Esophagus (tissue), 2 donors: ENCODE measurements around the gene UTS2R. TPM values are rescaled to one million over a fixed set of nuclear protein-coding genes. Genes with fewer than 3 reads are reported as not detected.

Source experiments
- H3K27ac ChIP-seq, 2 donors: one replicate each; pipeline ENCODE4 v1.5.1; 2013; ENCODE audit warnings: low read depth in 2 of 2, mild to moderate bottlenecking in 2 of 2, inconsistent platforms in 1 of 2, low read length in 1 of 2, moderate library complexity in 1 of 2
- H3K27me3 ChIP-seq, 2 donors: one replicate each; pipeline ENCODE4 v1.6.1; 2013; ENCODE audit warnings: low read length in 2 of 2, control low read depth in 1 of 2, mild to moderate bottlenecking in 1 of 2; ENCODE audit not compliant: insufficient read depth in 2 of 2, control insufficient read depth in 1 of 2
- H3K36me3 ChIP-seq, 2 donors: one replicate each; pipeline ENCODE4 v1.6.1; 2013; ENCODE audit warnings: low read length in 1 of 2; ENCODE audit not compliant: control insufficient read depth in 2 of 2, insufficient read depth in 2 of 2
- H3K4me1 ChIP-seq, 2 donors: one replicate each; pipeline ENCODE4 v1.6.1; 2013; ENCODE audit warnings: low read length in 1 of 2; ENCODE audit not compliant: control insufficient read depth in 2 of 2, insufficient read depth in 2 of 2
- H3K4me3 ChIP-seq, 2 donors: one replicate each; pipeline ENCODE4 v1.5.1; 2013; ENCODE audit warnings: low read length in 2 of 2, mild to moderate bottlenecking in 2 of 2, low read depth in 1 of 2, moderate library complexity in 1 of 2
- H3K9me3 ChIP-seq, 2 donors: one replicate each; pipeline ENCODE4 v1.6.1; 2013; ENCODE audit warnings: mild to moderate bottlenecking in 2 of 2, low read depth in 1 of 2, low read length in 1 of 2, moderate library complexity in 1 of 2; ENCODE audit not compliant: control insufficient read depth in 2 of 2, insufficient read depth in 1 of 2
- WGBS, 2 donors: extraction: QIAGEN DNeasy Blood & Tissue Kit; methylation state at CpG; one replicate each; pipeline ENCODE4 v1.1.7; 2013; 5-methylcytosine and 5-hydroxymethylcytosine counted together
- polyA plus RNA-seq, 2 donors: library from polyadenylated mRNA; stranded (reverse); fragments of 200-250 nt; gene quantifications; one replicate each; pipeline ENCODE4 v1.2.3, GENCODE V29; 2013
- donor health status: healthy with polysubstance abuse.
- donor health status: Bipolar disorder and iron deficiency.

The UTS2R gene
- polyA plus RNA-seq, 2 donors, result not detected

DNA sequence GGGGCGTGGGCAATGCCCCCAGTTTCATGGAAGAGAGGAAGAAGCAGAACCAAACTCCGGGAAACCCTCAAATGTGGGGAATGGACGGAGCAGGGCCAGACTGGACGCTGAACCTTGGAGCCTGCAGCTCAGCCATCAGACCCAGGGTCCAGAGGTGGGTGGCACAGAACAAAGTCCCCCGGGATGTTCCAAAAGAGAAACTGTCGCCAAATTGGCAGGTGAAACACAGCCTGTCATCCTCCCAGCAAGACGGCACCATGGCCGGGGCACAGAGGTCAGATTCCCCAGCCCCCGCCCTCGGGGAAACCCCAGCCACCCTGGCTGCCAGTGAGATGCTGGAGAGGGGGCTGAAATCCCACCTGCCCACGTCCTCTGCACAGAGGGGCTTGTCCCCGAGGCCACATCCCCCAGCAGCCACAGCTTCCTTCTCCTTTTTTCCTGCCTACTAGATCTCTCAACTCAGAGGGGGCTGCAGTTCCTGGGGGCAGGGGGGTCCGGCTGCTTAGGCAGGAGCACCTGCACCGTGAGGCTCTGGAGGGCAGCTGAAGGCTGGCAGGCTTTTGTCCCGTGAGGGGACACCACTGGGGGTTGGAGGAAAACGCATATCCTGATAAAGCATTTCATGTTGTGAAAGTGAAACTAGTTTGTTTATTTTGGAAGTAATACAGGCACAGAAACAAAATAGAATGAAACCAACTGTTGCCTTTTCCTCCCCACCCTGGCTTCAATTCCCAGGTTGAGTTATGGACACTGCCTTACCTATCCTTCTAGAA lies 36.8 kb upstream of the UTS2R start:
- Histone ChIP-seq H3K4me3 (peak overlapping the region; percentile 32 to 43), H3K4me1 (peaks cover 6 to 40% of the 10 kb centered on the region in 2 donors), H3K27ac (peak overlapping the region; percentile 25 to 62), H3K27me3 (no peaks in the 10 kb centered on the region), H3K36me3 (no peaks in the 10 kb centered on the region), H3K9me3 (no peaks in the 10 kb centered on the region)
- WGBS, 2 donors, result 16 to 18% methylated on average over 16 of the region's 16 CpGs

DNA sequence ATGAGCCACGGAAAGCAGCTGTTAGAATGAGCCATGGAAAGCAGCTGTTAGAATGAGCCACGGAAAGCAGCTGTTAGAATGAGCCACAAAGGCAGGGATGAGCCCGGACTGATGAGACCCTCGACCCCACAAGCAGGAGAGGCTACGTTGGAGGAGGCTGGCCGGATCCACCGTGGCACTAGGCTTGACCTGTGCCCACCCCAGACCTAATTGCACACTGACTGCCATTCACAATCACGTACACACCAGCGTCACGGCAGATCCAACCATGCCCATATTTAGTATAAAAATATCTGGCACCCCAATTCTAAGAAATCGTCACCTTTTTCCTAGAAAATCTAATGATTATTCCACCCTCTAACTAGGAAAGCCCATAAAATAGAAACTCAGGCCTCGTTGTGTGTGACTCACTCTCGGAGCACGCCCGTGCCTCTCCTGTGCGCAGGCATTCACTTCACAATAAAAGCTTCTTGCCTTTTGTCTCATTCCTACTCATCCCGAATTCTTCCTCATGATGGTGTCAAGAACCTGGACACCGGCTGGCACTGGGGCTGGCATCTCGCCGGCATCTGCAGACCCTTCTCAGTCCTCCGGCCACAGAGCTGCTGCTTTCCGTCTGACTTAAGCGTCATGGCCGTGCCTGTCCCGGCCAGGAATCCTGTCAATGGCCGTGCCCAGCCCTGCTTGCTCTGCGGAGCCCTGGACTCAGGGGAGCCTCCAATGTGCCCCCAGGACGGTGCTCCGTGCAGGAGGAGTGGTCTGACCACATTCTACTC lies 32.5 kb upstream of the UTS2R start:
- peak overlapping the region; percentile 67 to 82 for H3K27ac ChIP-seq
- peak overlapping the region; percentile 31 to 36 for H3K4me3 ChIP-seq
- H3K36me3 ChIP-seq, result no peaks in the 10 kb centered on the region
- no peaks in the 10 kb centered on the region for H3K27me3 ChIP-seq
- H3K4me1 ChIP-seq, result peaks cover 0 to 15% of the 10 kb centered on the region in 2 donors
- no peaks in the 10 kb centered on the region for H3K9me3 ChIP-seq
- WGBS, 2 donors, result 23 to 28% methylated on average over 29 of the region's 29 CpGs

DNA sequence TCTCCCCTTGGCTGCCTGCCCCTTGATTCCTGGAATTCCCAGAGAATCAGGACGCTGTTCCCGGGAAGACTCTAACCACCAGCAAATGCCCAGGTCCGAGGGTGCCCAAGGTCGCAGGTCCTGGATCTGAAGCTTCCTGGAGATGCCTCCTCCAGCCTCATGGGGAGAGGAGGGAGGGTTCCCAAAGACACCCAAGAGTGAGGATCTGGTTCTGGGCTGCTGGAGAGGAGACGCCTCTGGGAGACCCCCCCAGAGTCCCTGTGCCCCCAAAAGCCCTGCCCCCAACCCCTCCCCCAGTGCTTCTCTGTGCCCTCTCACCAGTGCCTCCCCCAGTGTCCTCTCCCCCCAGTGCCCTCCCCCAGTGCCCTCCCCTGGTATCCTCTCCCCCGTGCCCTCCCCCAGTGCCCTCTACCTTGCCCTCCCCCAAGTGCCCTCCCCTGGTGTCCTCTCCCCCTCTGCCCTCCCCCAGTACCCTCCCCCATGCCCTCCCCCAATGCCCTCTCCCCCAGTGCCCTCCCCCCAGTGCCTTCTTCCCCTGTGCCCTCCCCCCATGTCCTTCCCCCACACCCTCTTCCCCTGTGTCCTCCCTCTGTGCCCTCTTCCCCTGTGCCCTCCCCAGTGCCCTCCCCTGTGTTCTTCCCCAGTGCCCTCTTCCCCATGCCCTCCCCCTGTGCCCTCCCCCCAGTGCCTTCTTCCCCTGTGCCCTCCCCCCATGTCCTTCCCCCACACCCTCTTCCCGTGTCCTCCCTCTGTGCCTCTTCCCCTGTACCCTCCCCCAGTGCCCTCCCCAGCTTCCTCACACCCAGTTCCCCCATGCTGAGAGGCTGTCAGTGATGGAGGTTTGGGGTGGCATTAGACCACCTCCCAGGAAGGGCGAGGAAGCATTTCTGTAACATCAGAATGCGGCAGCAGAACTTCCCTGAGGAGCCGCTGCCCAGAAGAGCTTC lies 31.7 kb upstream of the UTS2R start:
- Histone ChIP-seq H3K36me3 (no peaks in the 10 kb centered on the region), H3K27ac (peak overlapping the region in 1 of 2 donors; percentile 62), H3K27me3 (no peaks in the 10 kb centered on the region), H3K4me3 (peak overlapping the region; percentile 31 to 36), H3K9me3 (no peaks in the 10 kb centered on the region), H3K4me1 (peaks cover 0 to 6% of the 10 kb centered on the region in 2 donors)
- 51 to 52% methylated on average over 9 to 10 of the region's 10 CpGs for WGBS, 2 donors

DNA sequence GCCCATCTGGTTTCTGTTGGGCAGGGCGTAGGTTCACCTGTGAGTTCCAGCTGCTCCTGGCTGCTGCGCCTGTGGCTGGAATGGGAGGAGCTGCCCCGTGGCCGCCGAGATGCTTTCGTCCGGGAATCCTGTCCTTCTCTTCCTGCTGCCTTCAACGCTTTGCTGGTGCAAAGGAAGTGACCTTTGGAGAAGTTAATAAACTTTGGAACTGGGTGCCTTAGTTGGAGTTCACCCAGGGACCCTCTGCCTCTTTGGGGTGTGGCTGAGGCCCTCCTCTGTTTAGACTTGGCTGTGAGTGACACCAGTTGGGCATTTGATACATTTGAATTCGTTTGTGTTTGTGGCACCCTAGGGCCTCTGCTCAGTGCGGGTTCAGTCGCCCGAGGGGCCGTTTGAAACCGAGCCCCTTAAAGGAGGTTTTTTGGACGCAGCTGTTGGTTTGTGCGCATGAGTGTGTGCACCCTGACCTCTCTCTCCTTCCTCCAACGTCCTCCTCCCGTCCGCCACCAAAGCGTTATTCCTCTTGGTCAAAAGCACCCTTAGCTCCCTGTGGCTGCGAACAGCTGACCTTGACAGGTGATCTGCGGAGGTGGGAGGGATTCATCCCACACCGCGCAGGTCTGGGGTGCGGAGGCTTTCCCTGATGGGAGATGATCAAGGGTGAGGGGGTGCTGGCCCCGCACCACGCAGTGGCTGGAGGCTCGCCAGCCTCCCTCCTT lies 29.0 kb upstream of the UTS2R start:
- H3K9me3 ChIP-seq, result no peaks in the 10 kb centered on the region
- no peak overlapping the region for H3K27ac ChIP-seq
- H3K36me3 ChIP-seq, result no peaks in the 10 kb centered on the region
- WGBS, 2 donors, result 74 to 76% methylated on average over 28 of the region's 28 CpGs
- no peak overlapping the region for H3K4me3 ChIP-seq
- H3K27me3 ChIP-seq, result no peaks in the 10 kb centered on the region
- peaks cover 0 to 5% of the 10 kb centered on the region in 2 donors for H3K4me1 ChIP-seq

DNA sequence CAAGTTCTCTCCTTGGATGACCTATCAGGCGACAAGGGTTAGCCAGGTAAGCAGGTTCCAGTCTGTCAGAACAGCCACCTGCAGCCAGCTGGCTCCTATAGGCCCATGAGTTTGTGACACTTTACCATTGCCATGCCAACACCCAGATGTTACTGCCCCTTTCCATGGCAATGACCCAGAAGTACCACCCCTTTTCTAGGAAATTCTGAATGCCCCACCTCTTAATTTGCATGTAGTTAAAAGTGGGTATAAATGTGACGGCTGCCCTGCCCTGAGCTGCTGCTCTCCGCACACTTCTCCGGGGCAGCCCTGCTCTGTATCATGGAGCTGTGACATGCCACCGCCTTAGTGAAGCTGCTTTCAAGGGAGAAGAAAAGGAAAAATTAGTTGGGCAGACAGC lies 28.0 kb upstream of the UTS2R start:
- 90 to 92% methylated on average over 5 of the region's 5 CpGs for WGBS, 2 donors
- Histone ChIP-seq H3K9me3 (no peaks in the 10 kb centered on the region), H3K27me3 (no peaks in the 10 kb centered on the region), H3K4me1 (peaks cover 0 to 5% of the 10 kb centered on the region in 2 donors), H3K4me3 (no peak overlapping the region), H3K36me3 (no peaks in the 10 kb centered on the region), H3K27ac (no peak overlapping the region)

DNA sequence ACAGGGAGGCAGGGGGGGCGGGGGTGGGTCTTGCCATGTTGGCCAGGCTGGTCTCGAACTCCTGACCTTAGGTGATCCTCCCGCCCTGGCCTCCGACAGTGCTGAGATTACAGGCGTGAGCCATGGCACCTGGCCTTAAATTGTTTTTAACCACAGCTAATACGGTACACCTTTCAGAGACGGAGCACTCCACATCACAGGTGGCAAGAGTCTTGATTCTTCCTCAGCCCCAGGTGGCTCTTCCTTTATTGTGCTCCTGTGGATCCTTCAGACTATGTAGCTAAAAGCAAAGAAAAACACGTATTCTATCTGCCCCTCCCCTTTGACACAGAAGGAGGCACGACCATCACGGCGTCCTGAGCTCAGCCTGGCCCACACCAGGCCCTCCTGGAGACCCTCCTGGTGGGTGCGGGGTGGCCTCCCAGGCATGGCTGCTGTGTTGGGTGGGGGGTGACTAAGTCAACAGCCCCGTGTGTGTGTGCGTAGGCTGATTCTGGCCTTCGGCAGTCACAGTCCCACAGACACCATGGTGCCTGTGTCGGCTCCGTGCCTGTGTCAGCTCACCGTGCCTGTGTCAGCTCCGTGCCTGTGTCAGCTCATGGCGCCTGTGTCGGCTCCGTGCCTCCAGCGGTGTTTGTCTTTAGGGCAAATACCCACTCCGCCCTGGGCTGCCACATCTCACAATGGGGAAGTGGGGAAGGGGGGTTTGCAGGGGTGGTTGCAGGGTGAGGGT lies 27.2 kb upstream of the UTS2R start:
- no peak overlapping the region for H3K4me3 ChIP-seq
- H3K9me3 ChIP-seq, result no peaks in the 10 kb centered on the region
- H3K27me3 ChIP-seq, result no peaks in the 10 kb centered on the region
- H3K4me1 ChIP-seq, result peaks cover 0 to 2% of the 10 kb centered on the region in 2 donors
- H3K27ac ChIP-seq, result no peak overlapping the region
- no peaks in the 10 kb centered on the region for H3K36me3 ChIP-seq
- 76 to 81% methylated on average over 24 of the region's 24 CpGs for WGBS, 2 donors

DNA sequence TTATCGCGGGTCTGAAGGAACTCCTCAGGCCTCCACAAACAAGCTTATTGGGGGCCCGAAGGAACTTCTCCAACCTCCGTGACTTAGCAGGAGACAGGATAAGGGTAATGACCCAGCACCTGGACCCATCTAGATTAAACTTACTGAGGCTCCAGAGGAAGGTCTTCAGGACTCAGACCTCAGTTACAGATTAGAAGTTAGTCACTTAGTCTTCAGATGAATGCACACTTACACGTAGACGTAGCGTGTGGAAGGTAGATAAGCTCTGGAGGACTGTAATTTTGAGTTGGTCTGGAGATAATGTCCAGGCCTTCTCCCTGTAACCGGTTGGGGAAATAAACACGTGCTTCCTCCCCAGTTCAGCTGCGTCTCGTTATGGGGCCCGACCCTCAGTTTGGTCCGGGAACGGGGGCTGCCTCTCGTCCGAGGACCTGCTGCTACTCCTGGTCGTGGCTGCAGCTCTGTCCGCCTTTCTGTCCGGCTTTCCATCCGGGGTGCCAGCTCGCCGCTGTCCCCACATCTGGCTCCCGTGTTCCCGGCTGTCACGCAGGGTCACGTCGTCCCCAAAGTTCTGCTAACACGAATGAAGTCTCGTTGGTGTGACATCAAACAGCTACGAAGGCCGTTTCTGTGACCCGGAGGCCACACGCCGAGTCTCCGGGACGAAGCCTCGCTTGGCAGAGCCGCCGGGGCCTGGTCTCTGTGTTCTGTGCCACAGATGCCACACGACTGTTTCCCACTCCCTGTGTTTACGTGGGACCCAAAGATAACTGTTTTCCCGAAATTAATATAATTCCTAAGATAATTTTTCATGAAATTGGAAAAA lies 26.2 kb upstream of the UTS2R start:
- Histone ChIP-seq H3K27me3 (no peaks in the 10 kb centered on the region), H3K36me3 (no peaks in the 10 kb centered on the region), H3K4me1 (no peaks in the 10 kb centered on the region), H3K4me3 (no peak overlapping the region), H3K9me3 (no peaks in the 10 kb centered on the region), H3K27ac (no peak overlapping the region)
- 86 to 91% methylated on average over 42 of the region's 42 CpGs for WGBS, 2 donors
